Duodenal mucosa (tissue), 2 donors: ENCODE measurements around the gene NEMP2.
"Not testable (repeated sequence)": the region's sequence is repeated elsewhere in the genome, so short reads cannot be mapped to it uniquely, and the experiment has no call there.

ENCODE experiments used
- H3K27ac ChIP-seq: one replicate; pipeline ENCODE4 v1.7.0; 2013; ENCODE audit warnings: low read depth, low read length
- H3K27me3 ChIP-seq, 2 donors: one replicate each; pipeline ENCODE4 v1.7.0; 2013; ENCODE audit warnings: low read length in 2 of 2, control low read depth in 1 of 2; ENCODE audit not compliant: insufficient read depth in 2 of 2, control insufficient read depth in 1 of 2
- H3K36me3 ChIP-seq, 2 donors: one replicate each; pipeline ENCODE4 v1.7.0; 2013; ENCODE audit warnings: low read length in 2 of 2, control low read depth in 1 of 2; ENCODE audit not compliant: insufficient read depth in 2 of 2, control insufficient read depth in 1 of 2
- H3K4me1 ChIP-seq, 2 donors: one replicate each; pipeline ENCODE4 v1.7.0; 2013; ENCODE audit warnings: low read length in 2 of 2, control low read depth in 1 of 2; ENCODE audit not compliant: insufficient read depth in 2 of 2, control insufficient read depth in 1 of 2
- H3K4me3 ChIP-seq, 2 donors: one replicate each; pipeline ENCODE4 v1.7.0; 2013; ENCODE audit warnings: low read length in 2 of 2, low read depth in 1 of 2
- H3K9ac ChIP-seq, 2 donors: one replicate each; pipeline ENCODE4 v1.7.0; 2013; ENCODE audit warnings: low read length in 2 of 2, low read depth in 1 of 2
- H3K9me3 ChIP-seq, 2 donors: one replicate each; pipeline ENCODE4 v1.7.0; 2013; ENCODE audit warnings: low read length in 2 of 2, control low read depth in 1 of 2; ENCODE audit not compliant: control insufficient read depth in 1 of 2

The NEMP2 gene

GRCh38 chr2:190478572-190479195, 55.8 kb downstream of the NEMP2 start:
- Histone ChIP-seq H3K27ac (no peak overlapping the region), H3K9me3 (no peaks in the 10 kb centered on the region), H3K9ac (no peak overlapping the region), H3K36me3 (no peaks in the 10 kb centered on the region), H3K4me1 (peaks cover 3 to 10% of the 10 kb centered on the region in 2 donors), H3K27me3 (no peaks in the 10 kb centered on the region), H3K4me3 (no peak overlapping the region)

GRCh38 chr2:190477661-190478454, 56.7 kb downstream of the NEMP2 start:
- H3K4me3 ChIP-seq, result no peak overlapping the region
- H3K36me3 ChIP-seq, result no peaks in the 10 kb centered on the region
- H3K9me3 ChIP-seq, result no peaks in the 10 kb centered on the region
- peaks cover 3 to 10% of the 10 kb centered on the region in 2 donors for H3K4me1 ChIP-seq
- H3K27me3 ChIP-seq, result no peaks in the 10 kb centered on the region
- no peak overlapping the region for H3K27ac ChIP-seq
- no peak overlapping the region for H3K9ac ChIP-seq

GRCh38 chr2:190470256-190470826, 64.2 kb downstream of the NEMP2 start:
- Histone ChIP-seq H3K27me3 (no peaks in the 10 kb centered on the region), H3K36me3 (peaks cover 0 to 8% of the 10 kb centered on the region in 2 donors), H3K9me3 (no peaks in the 10 kb centered on the region), H3K4me3 (no peak overlapping the region), H3K27ac (peak overlapping the region; percentile 14), H3K9ac (no peak overlapping the region), H3K4me1 (peaks cover 11 to 20% of the 10 kb centered on the region in 2 donors)

GRCh38 chr2:190469771-190470170, 64.8 kb downstream of the NEMP2 start:
- Histone ChIP-seq H3K27ac (no peak overlapping the region), H3K9ac (no peak overlapping the region), H3K9me3 (no peaks in the 10 kb centered on the region), H3K27me3 (no peaks in the 10 kb centered on the region), H3K4me3 (no peak overlapping the region), H3K36me3 (peaks cover 0 to 8% of the 10 kb centered on the region in 2 donors), H3K4me1 (peaks cover 11 to 20% of the 10 kb centered on the region in 2 donors)

- no peak overlapping the region for H3K27ac ChIP-seq
- peaks cover 11 to 25% of the 10 kb centered on the region in 2 donors for H3K4me1 ChIP-seq
- H3K9me3 ChIP-seq, result no peaks in the 10 kb centered on the region
- no peaks in the 10 kb centered on the region for H3K27me3 ChIP-seq
- no peak overlapping the region for H3K4me3 ChIP-seq
- no peak overlapping the region for H3K9ac ChIP-seq
- H3K36me3 ChIP-seq, result peaks cover 0 to 8% of the 10 kb centered on the region in 2 donors
Measured at GRCh38 chr2:190468814-190469569, 65.5 kb downstream of the NEMP2 start.

GRCh38 chr2:190468354-190468753, 66.2 kb downstream of the NEMP2 start:
- H3K9me3 ChIP-seq, H3K27me3 ChIP-seq, H3K27ac ChIP-seq, H3K9ac ChIP-seq, H3K4me3 ChIP-seq, H3K36me3 ChIP-seq: not testable (repeated sequence)
- peaks cover 11 to 25% of the 10 kb centered on the region in 2 donors for H3K4me1 ChIP-seq

- peaks cover 0 to 8% of the 10 kb centered on the region in 2 donors for H3K36me3 ChIP-seq
- no peak overlapping the region for H3K9ac ChIP-seq
- H3K4me3 ChIP-seq, result no peak overlapping the region
- no peaks in the 10 kb centered on the region for H3K9me3 ChIP-seq
- no peak overlapping the region for H3K27ac ChIP-seq
- H3K4me1 ChIP-seq, result peaks cover 11 to 25% of the 10 kb centered on the region in 2 donors
- no peaks in the 10 kb centered on the region for H3K27me3 ChIP-seq
Measured at GRCh38 chr2:190467575-190468083, 66.9 kb downstream of the NEMP2 start.

GRCh38 chr2:190466819-190467446, 67.6 kb downstream of the NEMP2 start:
- no peaks in the 10 kb centered on the region for H3K27me3 ChIP-seq
- H3K4me3 ChIP-seq, result no peak overlapping the region
- H3K4me1 ChIP-seq, result peaks cover 11 to 25% of the 10 kb centered on the region in 2 donors
- peaks cover 0 to 8% of the 10 kb centered on the region in 2 donors for H3K36me3 ChIP-seq
- no peak overlapping the region for H3K27ac ChIP-seq
- H3K9me3 ChIP-seq, result no peaks in the 10 kb centered on the region
- H3K9ac ChIP-seq, result no peak overlapping the region

- H3K27ac ChIP-seq, result no peak overlapping the region
- H3K27me3 ChIP-seq, result no peaks in the 10 kb centered on the region
- no peak overlapping the region for H3K4me3 ChIP-seq
- H3K9me3 ChIP-seq, result no peaks in the 10 kb centered on the region
- H3K9ac ChIP-seq, result no peak overlapping the region
- H3K4me1 ChIP-seq, result peaks cover 11 to 22% of the 10 kb centered on the region in 2 donors
- no peaks in the 10 kb centered on the region for H3K36me3 ChIP-seq
Measured at GRCh38 chr2:190465060-190465459, 69.5 kb downstream of the NEMP2 start.
